HepG2 (cell line): Measurements from ENCODE around the gene IFRD1. TPM values are rescaled to one million over a fixed set of nuclear protein-coding genes. Genes with fewer than 3 reads are reported as not detected.

Source experiments
- ATAC-seq: fragments of 200-7000 bp; cut with Tn5 transposase; 3 replicates; pipeline ENCODE4 v1.9.1; 2020; ENCODE audit warnings: mild to moderate bottlenecking, moderate library complexity
- BruUV-seq: library from RNA; stranded (reverse); fragments of 400-500 nt; replicated peaks from 2 replicates; lab custom pipeline; 2021; lab: Mats Ljungman, UMichigan
- CTCF ChIA-PET: fragments of 300-600 bp; formaldehyde crosslinking; extraction: SDS; loops from one replicate; lab custom pipeline; 2021; ENCODE audit warnings: low total read pairs, inconsistent platforms, low intra/inter-chr PET ratio; lab: Yijun Ruan, JAX
- POLR2A ChIA-PET: fragments of 350-600 bp; sonication (Branson Sonifier 250); formaldehyde crosslinking; loops from one replicate; lab custom pipeline; 2020; ENCODE audit warnings: antibody characterized with exemption, inconsistent platforms; lab: Yijun Ruan, JAX
- DNase-seq: peaks from one replicate; pipeline ENCODE4 v3.0.0-alpha.2; 2015; ENCODE audit warnings: low spot score
- FAIRE-seq: peaks from 3 replicates; lab custom pipeline; 2011; peaks lifted over from hg19 to GRCh38; lab: Jason Lieb, UNC
- H2AFZ ChIP-seq: one replicate; pipeline ENCODE4 v1.6.1; 2011; ENCODE audit warnings: low read length, inconsistent platforms
- H3K27ac ChIP-seq: fragments of 300-600 bp; 3 replicates; pipeline ENCODE4 v1.8.0; 2011; ENCODE audit warnings: mixed run types, mild to moderate bottlenecking, mixed read lengths, low read length, inconsistent platforms; ENCODE audit not compliant: insufficient read depth; ENCODE audit errors: extremely low read length
- H3K27me3 ChIP-seq, 2 experiments: fragments of 200-600 bp in 1 of 2; 2 replicates in 1 of 2; 3 replicates in 1 of 2; pipeline versions ENCODE4 v1.6.0 to v1.8.0; 2011; ENCODE audit warnings: low read length in 2 of 2, mild to moderate bottlenecking in 2 of 2, moderate library complexity in 2 of 2, inconsistent platforms in 1 of 2; ENCODE audit not compliant: insufficient read depth in 2 of 2, control insufficient read depth in 1 of 2
- H3K36me3 ChIP-seq, 2 experiments: fragments of 200-600 bp in 1 of 2; replicated peaks in 1 of 2; 2 replicates in 1 of 2; 3 replicates in 1 of 2; pipeline versions ENCODE4 v1.5.1 to v1.8.0; 2011; ENCODE audit warnings: low read length in 2 of 2, inconsistent platforms in 1 of 2; ENCODE audit not compliant: insufficient read depth in 2 of 2, control insufficient read depth in 1 of 2
- H3K4me1 ChIP-seq: 2 replicates; pipeline ENCODE4 v1.5.1; 2012; ENCODE audit warnings: low read length, inconsistent platforms; ENCODE audit not compliant: insufficient read depth
- H3K4me2 ChIP-seq: 2 replicates; pipeline ENCODE4 v1.6.0; 2011; ENCODE audit warnings: low read depth, low read length, inconsistent platforms
- H3K4me3 ChIP-seq, 3 experiments: fragments of 200-600 bp in 1 of 3; sonication (generic), shearing (Covaris generic) in 1 of 3; replicated peaks in 1 of 3; 2 replicates each; pipeline ENCODE4 v1.5.1; 2011 to 2016; ENCODE audit warnings: low read length in 3 of 3, inconsistent platforms in 2 of 3, low read depth in 2 of 3, mild to moderate bottlenecking in 2 of 3, control low read depth in 1 of 3, mixed read lengths in 1 of 3; ENCODE audit not compliant: insufficient read depth in 1 of 3
- H3K79me2 ChIP-seq: one replicate; pipeline ENCODE4 v1.6.1; 2011; ENCODE audit warnings: low read length, inconsistent platforms; ENCODE audit not compliant: insufficient read depth
- H3K9ac ChIP-seq: 2 replicates; pipeline ENCODE4 v1.6.0; 2011; ENCODE audit warnings: mild to moderate bottlenecking, low read depth, low read length, inconsistent platforms; ENCODE audit not compliant: insufficient read depth
- H3K9me3 ChIP-seq: 2 replicates; pipeline ENCODE4 v1.5.1; 2012; ENCODE audit warnings: mild to moderate bottlenecking, low read length
- H4K20me1 ChIP-seq: 2 replicates; pipeline ENCODE4 v1.6.0; 2011; ENCODE audit warnings: inconsistent platforms, mild to moderate bottlenecking, low read length, moderate library complexity; ENCODE audit not compliant: insufficient read depth
- ATF4 ChIP-seq, 2 experiments: fragments of 450-650 bp in 1 of 2; sonication (generic) in 1 of 2; formaldehyde crosslinking; IDR thresholded peaks; 2 replicates each; pipeline versions ENCODE4 v1.5.0 to v1.8.0; 2020 to 2022; ENCODE audit warnings: mild to moderate bottlenecking in 1 of 2, missing genetic modification reagents in 1 of 2
- BHLHE40 ChIP-seq: IDR thresholded peaks from 2 replicates; pipeline ENCODE4 v1.6.1; 2011; ENCODE audit warnings: low read length, improper control_type of control experiment
- E2F5 ChIP-seq: sonication (generic); formaldehyde crosslinking; conservative IDR thresholded peaks from 2 replicates; pipeline ENCODE4 v1.4.0; 2020; ENCODE audit warnings: missing genetic modification reagents
- HOXA9 ChIP-seq: sonication (generic); formaldehyde crosslinking; IDR thresholded peaks from 2 replicates; pipeline ENCODE4 v1.8.1; 2022; ENCODE audit warnings: missing genetic modification reagents, mild to moderate bottlenecking, moderate library complexity, borderline replicate concordance
- MLXIP ChIP-seq: sonication (generic); formaldehyde crosslinking; IDR thresholded peaks from 2 replicates; pipeline ENCODE4 v1.9.0; 2021; ENCODE audit warnings: missing genetic modification reagents, borderline replicate concordance
- MZF1 ChIP-seq: sonication (generic); formaldehyde crosslinking; IDR thresholded peaks from 2 replicates; pipeline ENCODE4 v1.8.1; 2023; ENCODE audit warnings: mild to moderate bottlenecking, missing genetic modification reagents, borderline replicate concordance
- STAG1 ChIP-seq: sonication (generic); formaldehyde crosslinking; IDR thresholded peaks from 2 replicates; pipeline ENCODE4 v1.4.0; 2020; ENCODE audit warnings: missing genetic modification reagents
- ZFX ChIP-seq: sonication (generic); formaldehyde crosslinking; IDR thresholded peaks from 2 replicates; pipeline ENCODE4 v1.4.0; 2020; ENCODE audit warnings: mild to moderate bottlenecking, low read depth, missing genetic modification reagents, moderate library complexity
- ZNF646 ChIP-seq: sonication (generic); formaldehyde crosslinking; IDR thresholded peaks from 2 replicates; pipeline ENCODE4 v1.9.0; 2021; ENCODE audit warnings: mild to moderate bottlenecking, missing genetic modification reagents
- ZNF672 ChIP-seq: sonication (generic); formaldehyde crosslinking; IDR thresholded peaks from 2 replicates; pipeline ENCODE4 v1.8.1; 2022; ENCODE audit warnings: missing genetic modification reagents
- ZSCAN21 ChIP-seq: sonication (generic); formaldehyde crosslinking; IDR thresholded peaks from 2 replicates; pipeline ENCODE4 v1.8.0; 2022; ENCODE audit warnings: mild to moderate bottlenecking, missing genetic modification reagents, moderate library complexity, borderline replicate concordance
- WGBS: methylation state at CpG from one replicate; pipeline ENCODE4 v1.1.6; 2017; ENCODE audit warnings: low lambda C conversion rate; 5-methylcytosine and 5-hydroxymethylcytosine counted together
- in situ Hi-C: cut with HindIII; loops from 2 replicates; pipeline ENCODE4 v1.10.0; 2017; ENCODE audit warnings: low pct_unique_long_range_greater_than_20kb; ENCODE audit not compliant: extremely low pct_ligation_motif_present
- intact Hi-C: fragments of 100-400 bp; cut with micrococcal nuclease; formaldehyde crosslinking; loops from one replicate; pipeline ENCODE4 v1.10.0; 2022; ENCODE audit not compliant: unreplicated experiment
- polyA plus RNA-seq, 8 experiments: library from polyadenylated mRNA; depleted of rRNA in 3 of 8; stranded (reverse) in 7 of 8; unstranded in 1 of 8; fragments of >200 nt; fragmentation: Illumina TruSeq in 4 of 8; extraction: Trizol in 4 of 8; gene quantifications; 2 replicates each; pipeline versions ENCODE4 v1.2.1 to v1.2.3, GENCODE V29; 2011 to 2016; ENCODE audit warnings: low read depth in 4 of 8, missing spikeins in 1 of 8, mixed read lengths in 1 of 8; ENCODE audit not compliant: insufficient read depth in 1 of 8
- total RNA-seq, 5 experiments: library from RNA; depleted of rRNA; stranded (reverse); fragments of >200 nt; fragmentation: Illumina TruSeq; extraction: Trizol; gene quantifications; 2 replicates each; pipeline ENCODE4 v1.2.3, GENCODE V29; 2016; ENCODE audit warnings: low read depth in 1 of 5

Gene IFRD1
- total and polyA plus RNA-seq, 2 of the 13 experiments (the other 11 are each of a cell fraction or from before 2014, with no cell fraction given): 50.9 to 55.5 TPM

- peaks cover 10% of the 10 kb centered on the region; the same call in 1 of the 2 replicates for H3K4me1 ChIP-seq
- intact Hi-C loops (loop anchor here (5.0 to 10.0 kb wide), 2 partner anchors 78 to 640 kb away; no protein-coding TSS in a partner anchor), in situ Hi-C loops (loop anchor here (10.0 kb wide), 1 partner anchor 750 kb away; no protein-coding TSS in a partner anchor)
- no TSS peak for BruUV-seq
- H3K36me3 ChIP-seq: no peaks in the 10 kb centered on the region
- H4K20me1 ChIP-seq: no peaks in the 10 kb centered on the region
- TF ChIP-seq HOXA9 (CRISPR knock-in tag): no peak
- TF ChIP-seq STAG1 (CRISPR knock-in tag): no peak
- TF ChIP-seq MZF1: no peak
- no peak for TF ChIP-seq MLXIP
- no peak for TF ChIP-seq BHLHE40
- no peak for TF ChIP-seq ATF4 (CRISPR knock-in tag; IDR thresholded peaks at IDR 0.05)
- no peak for TF ChIP-seq E2F5 (CRISPR knock-in tag)
- no peak for TF ChIP-seq ZFX
- TF ChIP-seq ZNF672 (CRISPR knock-in tag): no peak
- TF ChIP-seq ZSCAN21 (CRISPR knock-in tag): no peak
- TF ChIP-seq ZNF646 (CRISPR knock-in tag): no peak
- no peak for FAIRE-seq
- ATAC-seq: no peak
- H3K27me3 ChIP-seq: no peaks in the 10 kb centered on the region; a peak in 1 of 5 replicates
- no peaks in the 10 kb centered on the region for H3K79me2 ChIP-seq
- ChIA-PET POLR2A (no interaction called here), CTCF (interaction anchor here (2.3 kb wide), 1 partner anchor 754 kb away, joined by 11 read pairs; no protein-coding TSS in a partner anchor)
- no peak overlapping the region for H3K4me3 ChIP-seq
- H3K27ac ChIP-seq: no peak overlapping the region
- no peak for DNase-seq
- no peak overlapping the region for H2AFZ ChIP-seq
- no peak overlapping the region for H3K9ac ChIP-seq
- H3K4me2 ChIP-seq: no peak overlapping the region
- WGBS: 81% methylated on average over 2 of the region's 2 CpGs
- H3K9me3 ChIP-seq: no peaks in the 10 kb centered on the region
Observed at GRCh38 chr7:112495156-112495788, 45.0 kb downstream of the IFRD1 start.
